ENCODE data around the gene FAM171A1.

Gene FAM171A1

GRCh38 chr10:15325944-15326284 is 45.2 kb downstream of the FAM171A1 start:
- no peak overlapping the region for H3K27ac ChIP-seq (ENCODE audit: low read depth, low read length)

GRCh38 chr10:15325243-15325943 is 45.7 kb downstream of the FAM171A1 start:
- Histone ChIP-seq H3K9me3 (ENCODE audit: control insufficient read depth, insufficient read depth, low read depth, low read length) (no peaks in the 10 kb centered on the region), H3K36me3 (ENCODE audit: control insufficient read depth, insufficient read depth, low read length) (no peaks in the 10 kb centered on the region), H3K27ac (ENCODE audit: low read depth, low read length) (no peak overlapping the region), H3K4me1 (ENCODE audit: control insufficient read depth, insufficient read depth, low read length) (peaks cover 13% of the 10 kb centered on the region), H3K4me3 (ENCODE audit: low read depth, low read length) (no peak overlapping the region), H3K9ac (ENCODE audit: low read length) (no peak overlapping the region), H3K27me3 (ENCODE audit: control insufficient read depth, insufficient read depth, low read length) (no peaks in the 10 kb centered on the region)

More at GRCh38 chr10:15325944-15326284, 45.2 kb downstream of the FAM171A1 start:
- Histone ChIP-seq H3K9ac (ENCODE audit: low read length) (no peak overlapping the region), H3K4me1 (ENCODE audit: control insufficient read depth, insufficient read depth, low read length) (peaks cover 13% of the 10 kb centered on the region), H3K27me3 (ENCODE audit: control insufficient read depth, insufficient read depth, low read length) (no peaks in the 10 kb centered on the region), H3K4me3 (ENCODE audit: low read depth, low read length) (no peak overlapping the region), H3K9me3 (ENCODE audit: control insufficient read depth, insufficient read depth, low read depth, low read length) (no peaks in the 10 kb centered on the region), H3K36me3 (ENCODE audit: control insufficient read depth, insufficient read depth, low read length) (no peaks in the 10 kb centered on the region)

GRCh38 chr10:15324611-15325010 is 46.5 kb downstream of the FAM171A1 start:
- Histone ChIP-seq H3K27ac (ENCODE audit: low read depth, low read length) (no peak overlapping the region), H3K9me3 (ENCODE audit: control insufficient read depth, insufficient read depth, low read depth, low read length) (no peaks in the 10 kb centered on the region), H3K27me3 (ENCODE audit: control insufficient read depth, insufficient read depth, low read length) (no peaks in the 10 kb centered on the region), H3K9ac (ENCODE audit: low read length) (no peak overlapping the region), H3K4me3 (ENCODE audit: low read depth, low read length) (no peak overlapping the region), H3K36me3 (ENCODE audit: control insufficient read depth, insufficient read depth, low read length) (no peaks in the 10 kb centered on the region), H3K4me1 (ENCODE audit: control insufficient read depth, insufficient read depth, low read length) (peaks cover 13% of the 10 kb centered on the region)

- no peaks in the 10 kb centered on the region for H3K9me3 ChIP-seq (ENCODE audit: control insufficient read depth, insufficient read depth, low read depth, low read length)
- no peak overlapping the region for H3K27ac ChIP-seq (ENCODE audit: low read depth, low read length)
- no peak overlapping the region for H3K4me3 ChIP-seq (ENCODE audit: low read depth, low read length)
- no peaks in the 10 kb centered on the region for H3K36me3 ChIP-seq (ENCODE audit: control insufficient read depth, insufficient read depth, low read length)
- H3K27me3 ChIP-seq (ENCODE audit: control insufficient read depth, insufficient read depth, low read length): no peaks in the 10 kb centered on the region
- peaks cover 13% of the 10 kb centered on the region for H3K4me1 ChIP-seq (ENCODE audit: control insufficient read depth, insufficient read depth, low read length)
- H3K9ac ChIP-seq (ENCODE audit: low read length): no peak overlapping the region
These were observed 47.0 kb downstream of the FAM171A1 start for GRCh38 chr10:15324113-15324512.

- no peaks in the 10 kb centered on the region for H3K36me3 ChIP-seq (ENCODE audit: control insufficient read depth, insufficient read depth, low read length)
- no peaks in the 10 kb centered on the region for H3K9me3 ChIP-seq (ENCODE audit: control insufficient read depth, insufficient read depth, low read depth, low read length)
- H3K4me1 ChIP-seq (ENCODE audit: control insufficient read depth, insufficient read depth, low read length): peaks cover 13% of the 10 kb centered on the region
- H3K9ac ChIP-seq (ENCODE audit: low read length): no peak overlapping the region
- no peaks in the 10 kb centered on the region for H3K27me3 ChIP-seq (ENCODE audit: control insufficient read depth, insufficient read depth, low read length)
- no peak overlapping the region for H3K27ac ChIP-seq (ENCODE audit: low read depth, low read length)
- H3K4me3 ChIP-seq (ENCODE audit: low read depth, low read length): no peak overlapping the region
These were observed 48.7 kb downstream of the FAM171A1 start for GRCh38 chr10:15322356-15322755.

GRCh38 chr10:15321431-15322341 is 49.4 kb downstream of the FAM171A1 start:
- no peaks in the 10 kb centered on the region for H3K27me3 ChIP-seq (ENCODE audit: control insufficient read depth, insufficient read depth, low read length)
- H3K9me3 ChIP-seq (ENCODE audit: control insufficient read depth, insufficient read depth, low read depth, low read length): no peaks in the 10 kb centered on the region
- H3K27ac ChIP-seq (ENCODE audit: low read depth, low read length): no peak overlapping the region; the same call in 1 of the 2 replicates
- no peaks in the 10 kb centered on the region for H3K36me3 ChIP-seq (ENCODE audit: control insufficient read depth, insufficient read depth, low read length)
- no peak overlapping the region for H3K4me3 ChIP-seq (ENCODE audit: low read depth, low read length)
- H3K9ac ChIP-seq (ENCODE audit: low read length): no peak overlapping the region
- H3K4me1 ChIP-seq (ENCODE audit: control insufficient read depth, insufficient read depth, low read length): peaks cover 18% of the 10 kb centered on the region

GRCh38 chr10:15320522-15321203 is 50.4 kb downstream of the FAM171A1 start:
- no peak overlapping the region for H3K27ac ChIP-seq (ENCODE audit: low read depth, low read length)
- no peaks in the 10 kb centered on the region for H3K9me3 ChIP-seq (ENCODE audit: control insufficient read depth, insufficient read depth, low read depth, low read length)
- H3K9ac ChIP-seq (ENCODE audit: low read length): no peak overlapping the region
- H3K4me3 ChIP-seq (ENCODE audit: low read depth, low read length): no peak overlapping the region
- no peaks in the 10 kb centered on the region for H3K27me3 ChIP-seq (ENCODE audit: control insufficient read depth, insufficient read depth, low read length)
- no peaks in the 10 kb centered on the region for H3K36me3 ChIP-seq (ENCODE audit: control insufficient read depth, insufficient read depth, low read length)
- H3K4me1 ChIP-seq (ENCODE audit: control insufficient read depth, insufficient read depth, low read length): peaks cover 25% of the 10 kb centered on the region

GRCh38 chr10:15320118-15320517 is 51.0 kb downstream of the FAM171A1 start:
- H3K27me3 ChIP-seq (ENCODE audit: control insufficient read depth, insufficient read depth, low read length): no peaks in the 10 kb centered on the region
- no peaks in the 10 kb centered on the region for H3K36me3 ChIP-seq (ENCODE audit: control insufficient read depth, insufficient read depth, low read length)
- no peak overlapping the region for H3K27ac ChIP-seq (ENCODE audit: low read depth, low read length)
- no peak overlapping the region for H3K9ac ChIP-seq (ENCODE audit: low read length)
- H3K4me1 ChIP-seq (ENCODE audit: control insufficient read depth, insufficient read depth, low read length): peaks cover 26% of the 10 kb centered on the region
- H3K4me3 ChIP-seq (ENCODE audit: low read depth, low read length): no peak overlapping the region
- H3K9me3 ChIP-seq (ENCODE audit: control insufficient read depth, insufficient read depth, low read depth, low read length): no peaks in the 10 kb centered on the region

- no peak overlapping the region for H3K4me3 ChIP-seq (ENCODE audit: low read depth, low read length)
- H3K36me3 ChIP-seq (ENCODE audit: control insufficient read depth, insufficient read depth, low read length): no peaks in the 10 kb centered on the region
These were observed 54.1 kb downstream of the FAM171A1 start for GRCh38 chr10:15316871-15317464.

GRCh38 chr10:15316145-15316544 is 54.9 kb downstream of the FAM171A1 start:
- Histone ChIP-seq H3K27me3 (ENCODE audit: control insufficient read depth, insufficient read depth, low read length) (no peaks in the 10 kb centered on the region), H3K4me3 (ENCODE audit: low read depth, low read length) (no peak overlapping the region), H3K4me1 (ENCODE audit: control insufficient read depth, insufficient read depth, low read length) (peaks cover 43% of the 10 kb centered on the region; the same call in 1 of the 2 replicates), H3K9ac (ENCODE audit: low read length) (no peak overlapping the region), H3K9me3 (ENCODE audit: control insufficient read depth, insufficient read depth, low read depth, low read length) (no peaks in the 10 kb centered on the region), H3K27ac (ENCODE audit: low read depth, low read length) (no peak overlapping the region), H3K36me3 (ENCODE audit: control insufficient read depth, insufficient read depth, low read length) (no peaks in the 10 kb centered on the region)

More at GRCh38 chr10:15316871-15317464, 54.1 kb downstream of the FAM171A1 start:
- Histone ChIP-seq H3K4me1 (ENCODE audit: control insufficient read depth, insufficient read depth, low read length) (peaks cover 38% of the 10 kb centered on the region; the same call in 1 of the 2 replicates), H3K9me3 (ENCODE audit: control insufficient read depth, insufficient read depth, low read depth, low read length) (no peaks in the 10 kb centered on the region), H3K9ac (ENCODE audit: low read length) (no peak overlapping the region), H3K27me3 (ENCODE audit: control insufficient read depth, insufficient read depth, low read length) (no peaks in the 10 kb centered on the region), H3K27ac (ENCODE audit: low read depth, low read length) (no peak overlapping the region)

All from HUES6 (cell line).